Kidney capillary endothelial cell (primary cell): ENCODE data around the gene SFRP5.

Experiments used
- DNase-seq: peaks from one replicate; pipeline ENCODE4 v3.0.0-alpha.2; 2018; ENCODE audit warnings: low spot score

SFRP5 gene

DNA sequence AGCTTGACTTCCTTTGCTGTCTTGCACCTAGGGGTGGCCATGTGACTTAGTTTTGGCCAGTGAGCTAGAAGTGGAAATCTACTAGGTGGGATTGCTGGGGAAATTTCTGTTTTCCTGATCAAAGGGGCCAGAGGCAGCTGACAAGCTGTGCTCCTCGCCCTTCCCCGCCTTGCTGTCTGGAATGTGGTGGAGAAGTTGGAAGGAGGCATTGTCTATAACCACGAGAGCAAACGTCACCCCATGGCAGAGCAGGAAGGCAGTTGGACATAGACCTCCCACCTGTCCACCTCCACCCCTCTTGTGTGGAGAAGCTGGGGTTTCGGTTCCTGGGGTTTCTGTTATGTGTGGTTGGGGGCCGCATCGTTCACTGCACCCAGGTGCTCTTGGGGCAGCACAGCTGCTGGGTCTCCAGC, 7.3 kb downstream of the SFRP5 start:
- DNase-seq = no peak

DNA sequence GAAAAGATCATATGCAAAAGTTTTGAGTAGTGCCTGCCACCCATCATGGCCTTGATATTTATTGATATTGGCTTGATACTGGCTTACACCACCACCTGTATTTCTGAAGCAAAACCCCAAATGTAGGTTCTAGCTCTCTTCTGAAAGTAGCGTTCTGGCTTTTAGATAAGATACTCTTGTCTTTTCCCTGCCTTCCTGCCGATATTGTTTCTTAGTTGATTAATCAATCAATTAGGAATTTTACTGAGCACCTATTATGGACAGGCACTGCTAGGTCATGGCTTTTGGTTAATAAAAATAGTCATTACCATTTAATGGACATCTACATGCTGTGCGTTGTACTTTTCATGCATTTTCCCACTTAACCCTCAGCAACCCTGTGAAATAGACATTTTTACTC, 7.9 kb downstream of the SFRP5 start:
- no peak for DNase-seq

DNA sequence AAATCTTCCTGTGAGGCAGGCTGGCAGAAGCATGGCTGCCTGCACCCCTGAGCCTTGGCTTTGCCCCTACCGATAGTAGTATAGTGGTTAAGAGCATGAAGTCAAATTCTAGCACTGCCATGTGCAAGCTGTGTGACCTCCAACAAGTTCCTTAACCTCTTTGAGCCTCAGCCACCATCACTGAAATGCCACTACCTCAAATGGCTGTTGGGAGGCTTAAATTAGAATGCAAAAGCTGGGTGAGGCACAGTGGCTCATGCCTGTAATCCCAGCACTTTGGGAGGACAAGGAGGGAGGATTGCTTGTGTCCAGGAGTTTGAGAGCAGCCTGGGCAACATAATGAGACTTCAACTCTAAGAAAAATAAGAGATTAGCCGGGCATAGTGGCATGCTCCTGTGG, 8.4 kb downstream of the SFRP5 start:
- no peak for DNase-seq

DNA sequence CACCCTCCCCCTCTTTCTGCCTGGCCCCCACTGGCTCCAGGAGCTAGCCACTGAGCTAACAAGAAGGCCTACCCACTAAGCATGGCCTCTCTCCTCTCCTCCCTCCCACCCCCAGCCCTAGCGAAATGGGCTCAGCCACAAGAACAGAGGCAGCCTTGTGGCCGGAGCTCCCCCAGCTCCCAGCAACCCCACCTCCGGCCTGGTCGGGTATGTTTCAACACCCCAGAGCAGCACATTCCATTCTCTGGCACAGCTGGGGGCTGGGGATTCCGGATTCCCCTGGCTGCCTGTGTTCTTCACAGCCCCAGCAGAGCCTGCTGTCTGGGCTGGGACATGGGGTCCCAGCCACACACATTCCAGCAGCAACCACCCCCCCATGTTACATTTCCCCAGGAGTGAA, 9.0 kb downstream of the SFRP5 start:
- DNase-seq = no peak

DNA sequence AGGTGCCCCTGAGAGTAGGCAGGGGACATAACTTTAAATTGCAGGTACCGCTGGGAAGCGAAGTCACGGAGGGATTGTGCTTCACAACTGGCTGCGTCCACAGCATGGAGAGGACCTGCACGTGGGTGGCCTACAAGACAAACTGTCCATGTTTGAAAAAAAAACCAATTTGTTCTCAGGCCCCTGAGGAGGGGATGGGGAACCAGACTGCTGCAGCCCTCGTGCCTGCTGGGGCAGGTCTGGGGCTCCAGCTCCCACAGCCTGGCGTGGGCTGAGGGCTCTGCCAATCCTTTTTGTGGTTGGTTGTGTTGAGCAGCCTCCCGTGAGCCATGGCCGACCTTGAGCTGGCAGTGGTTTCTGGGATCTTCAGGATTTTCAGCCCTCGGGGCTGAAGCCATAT, 9.7 kb downstream of the SFRP5 start:
- DNase-seq = no peak

DNA sequence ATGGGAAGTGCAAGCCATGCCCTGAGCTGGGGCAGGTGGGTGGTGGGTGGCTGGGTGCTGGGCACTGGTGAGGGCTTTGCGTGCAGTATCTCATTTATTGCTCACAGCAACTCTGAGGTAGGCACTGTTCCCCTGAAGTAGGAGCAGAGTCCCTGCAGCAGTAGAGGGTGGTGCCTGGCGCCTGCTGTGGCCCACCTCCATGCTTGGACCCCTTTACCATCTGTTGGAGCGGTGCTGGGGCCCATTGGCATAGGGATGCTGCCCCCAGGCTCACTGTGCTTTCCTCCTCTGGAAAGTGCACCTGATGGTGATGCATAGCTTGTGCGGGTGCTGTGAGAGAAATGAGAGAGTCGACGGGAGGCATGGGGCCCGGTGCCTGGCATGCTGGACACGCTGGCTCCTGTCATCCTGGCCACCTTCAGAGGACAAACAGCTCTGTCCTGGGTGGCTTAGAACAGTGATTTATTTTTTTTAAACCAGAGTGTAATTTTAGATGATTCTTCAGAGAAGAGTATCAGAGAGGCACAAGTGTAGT, 10.4 kb downstream of the SFRP5 start:
- DNase-seq = no peak

DNA sequence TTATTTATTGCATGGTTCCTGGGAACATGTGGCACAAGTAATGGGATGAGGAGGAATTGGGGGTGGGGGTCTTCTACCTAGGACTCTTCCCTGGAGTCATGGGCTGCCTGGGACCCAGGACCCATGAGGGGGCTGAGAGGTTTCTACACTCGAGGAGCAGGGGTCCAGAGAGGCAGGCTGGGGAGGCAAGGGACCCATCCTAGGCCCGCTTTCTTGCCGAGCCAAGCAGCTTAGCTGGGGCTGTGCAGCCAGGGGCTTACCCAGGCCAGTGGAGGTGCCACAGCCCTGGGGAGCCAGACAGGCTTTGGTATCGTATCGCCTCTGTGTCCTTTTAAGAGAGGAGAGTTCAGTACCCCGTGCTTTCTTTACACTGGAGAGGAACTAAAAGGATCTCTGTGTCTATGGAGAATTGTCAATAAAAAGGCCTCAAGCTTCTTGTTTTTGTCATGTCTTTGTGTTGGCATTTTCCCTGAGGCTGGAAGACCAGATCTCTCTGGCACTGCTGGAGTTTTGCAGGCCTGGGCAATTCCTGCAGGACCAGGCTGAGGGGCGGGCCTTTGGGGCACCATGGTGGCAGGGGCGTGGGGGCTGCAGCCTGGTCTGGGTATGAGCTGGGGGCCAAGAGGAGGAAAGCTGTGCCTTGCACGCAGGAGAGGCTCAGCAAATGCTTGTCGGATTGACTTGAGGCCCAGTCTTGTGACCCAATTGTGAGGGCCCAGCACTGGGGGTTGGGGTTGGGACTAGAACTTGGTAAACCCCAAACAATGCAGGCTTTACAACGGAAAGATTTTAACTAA, 11.1 kb downstream of the SFRP5 start:
- DNase-seq = no peak

DNA sequence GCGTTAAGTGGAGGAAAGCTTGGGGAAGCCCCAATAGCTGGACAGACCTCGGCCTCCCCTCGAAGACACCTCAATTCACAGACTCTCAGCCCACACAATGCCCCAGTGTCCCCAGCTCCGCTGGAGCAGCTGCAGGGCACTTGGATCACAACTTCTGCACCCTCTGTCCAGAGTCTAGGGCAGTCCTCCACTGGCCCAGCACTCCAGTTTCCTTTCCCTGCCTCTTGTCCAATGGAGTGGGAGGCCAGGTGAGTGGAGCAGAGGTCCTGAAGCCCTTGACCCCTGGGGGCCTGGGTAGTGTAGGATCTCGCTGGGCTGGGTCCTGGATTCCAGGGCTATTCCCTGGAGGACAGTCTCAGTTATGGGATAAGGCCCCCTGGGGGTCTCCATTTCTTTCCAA, 11.9 kb downstream of the SFRP5 start:
- DNase-seq = no peak

DNA sequence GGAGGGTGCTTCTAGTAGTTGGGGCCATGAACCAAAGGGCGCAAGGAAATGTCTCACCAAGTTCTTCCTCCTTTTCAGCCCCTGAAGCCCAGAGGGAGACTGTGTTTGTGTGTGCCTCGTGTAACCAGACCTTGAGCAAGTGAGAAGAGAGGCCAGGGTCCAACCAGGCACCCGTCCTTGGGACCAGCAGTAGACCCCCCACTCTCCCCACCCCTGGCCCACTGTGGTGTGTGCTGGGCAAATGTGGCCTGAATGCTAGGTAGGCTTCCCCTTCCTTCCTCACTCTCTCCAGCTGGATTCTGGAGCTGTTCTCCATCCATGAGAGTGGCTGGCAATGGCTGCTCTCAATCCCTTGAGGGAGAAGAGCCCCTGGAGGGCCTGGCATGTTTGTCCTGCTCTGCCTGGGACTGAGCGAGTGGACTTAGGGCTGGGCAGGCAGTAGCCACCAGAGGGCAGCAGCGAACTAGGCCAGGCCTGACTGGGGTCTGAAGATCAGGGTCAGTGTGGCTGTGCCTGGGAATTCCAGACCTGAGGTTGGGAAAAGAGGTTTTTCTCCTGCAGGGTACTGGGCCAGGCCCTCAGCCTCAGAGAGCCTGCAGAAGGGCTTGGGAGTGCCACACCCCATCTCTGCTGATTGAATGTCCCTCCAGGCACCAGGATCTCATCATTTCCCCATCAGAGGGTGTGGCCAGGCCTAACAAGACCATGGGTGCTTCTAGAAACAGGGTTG, 12.5 kb downstream of the SFRP5 start:
- peak; percentile 58 for DNase-seq

DNA sequence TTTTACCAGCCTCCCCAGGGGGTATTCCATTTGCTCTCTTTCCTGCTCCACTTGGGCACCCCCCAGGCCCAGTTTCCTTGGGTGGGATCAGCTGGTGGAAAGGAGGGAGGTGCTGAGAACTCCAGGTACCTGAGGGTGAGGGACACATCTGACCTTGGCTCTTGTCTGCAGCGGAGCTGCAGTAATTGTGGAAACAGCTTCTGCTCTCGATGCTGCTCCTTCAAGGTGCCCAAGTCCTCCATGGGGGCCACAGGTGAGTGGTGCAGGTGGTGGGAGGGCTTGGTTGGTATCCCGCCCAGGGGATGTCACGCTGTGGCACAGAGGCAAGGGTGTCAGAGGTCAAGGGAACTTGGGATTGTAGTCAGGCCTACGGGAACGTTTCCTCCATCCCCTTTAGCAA, 14.3 kb downstream of the SFRP5 start:
- no peak for DNase-seq

DNA sequence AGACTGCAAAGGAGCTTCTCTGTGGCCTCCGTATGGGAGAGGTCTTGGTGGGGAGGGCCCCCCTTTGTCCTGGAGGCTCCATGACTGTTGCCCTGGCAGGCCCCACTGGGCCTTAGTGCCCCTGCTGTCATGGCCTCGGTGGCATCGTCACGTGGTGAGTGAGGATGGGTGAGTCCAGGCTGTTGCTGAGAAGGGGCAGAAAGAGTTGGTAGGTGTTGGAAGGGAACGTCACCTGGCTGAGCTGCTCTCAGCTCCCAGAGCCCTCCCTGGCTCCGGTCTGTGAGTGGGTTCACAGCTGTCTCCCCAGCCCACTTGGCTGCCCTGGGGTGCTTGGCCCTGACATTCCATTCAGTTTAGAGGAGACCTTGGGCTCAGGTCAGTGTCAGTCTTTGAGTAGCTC, 16.1 kb downstream of the SFRP5 start:
- DNase-seq = no peak

DNA sequence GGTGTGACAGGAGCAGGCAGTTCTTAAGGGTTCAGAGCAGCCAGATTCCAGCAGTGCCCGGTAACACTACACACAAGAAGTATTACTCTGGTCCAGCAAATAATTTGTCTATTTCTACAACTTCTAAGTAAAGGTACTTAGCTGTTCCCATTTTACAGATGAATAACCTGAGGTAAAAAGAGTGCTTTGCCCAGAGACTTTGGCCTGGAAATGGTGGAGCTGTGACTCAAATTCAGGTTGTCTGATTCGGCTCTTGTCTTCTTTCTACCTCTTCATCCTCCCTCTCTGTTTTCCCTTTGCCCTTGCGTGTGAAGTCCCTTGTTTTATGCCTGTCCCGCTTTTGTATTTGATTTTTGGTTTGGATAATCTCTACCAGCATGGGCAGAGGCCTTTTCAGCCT, 17.1 kb downstream of the SFRP5 start:
- no peak for DNase-seq

DNA sequence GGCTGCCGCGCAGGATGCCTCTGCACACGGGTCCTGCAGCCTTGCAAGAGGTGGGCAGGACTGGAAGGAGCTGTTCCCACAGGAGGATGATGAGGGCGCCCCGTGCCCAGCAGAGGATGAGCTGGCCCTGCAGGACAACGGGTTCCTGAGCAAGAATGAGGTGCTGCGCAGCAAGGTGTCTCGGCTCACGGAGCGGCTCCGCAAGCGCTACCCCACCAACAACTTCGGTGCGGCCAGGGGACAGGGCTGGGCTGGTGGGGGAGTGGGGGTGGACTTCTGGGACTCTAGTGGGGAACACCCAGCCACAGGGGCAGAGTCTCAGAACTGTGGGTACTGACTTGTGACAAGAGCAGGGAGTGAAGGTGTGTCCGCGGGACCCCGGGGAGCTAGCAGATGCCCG, 18.8 kb downstream of the SFRP5 start:
- DNase-seq = no peak

DNA sequence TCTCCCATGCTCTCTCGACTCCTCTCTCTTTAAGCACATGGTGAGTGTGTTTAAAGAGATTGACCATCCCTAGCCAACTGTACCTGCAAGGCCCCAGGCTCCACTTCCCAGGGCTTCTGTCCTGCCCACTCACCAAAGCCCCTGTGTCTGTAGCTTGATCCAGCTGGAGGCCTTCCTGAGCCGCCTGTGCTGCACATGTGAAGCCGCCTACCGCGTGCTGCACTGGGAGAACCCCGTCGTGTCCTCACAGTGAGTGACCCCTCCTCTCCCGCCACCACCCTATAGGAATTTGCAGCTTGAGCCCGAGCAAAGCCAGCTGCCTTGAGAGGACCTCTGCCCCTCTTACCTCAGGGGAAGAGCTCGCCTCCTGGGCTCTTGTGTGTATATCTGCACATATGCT, 23.7 kb downstream of the SFRP5 start:
- DNase-seq = no peak

DNA sequence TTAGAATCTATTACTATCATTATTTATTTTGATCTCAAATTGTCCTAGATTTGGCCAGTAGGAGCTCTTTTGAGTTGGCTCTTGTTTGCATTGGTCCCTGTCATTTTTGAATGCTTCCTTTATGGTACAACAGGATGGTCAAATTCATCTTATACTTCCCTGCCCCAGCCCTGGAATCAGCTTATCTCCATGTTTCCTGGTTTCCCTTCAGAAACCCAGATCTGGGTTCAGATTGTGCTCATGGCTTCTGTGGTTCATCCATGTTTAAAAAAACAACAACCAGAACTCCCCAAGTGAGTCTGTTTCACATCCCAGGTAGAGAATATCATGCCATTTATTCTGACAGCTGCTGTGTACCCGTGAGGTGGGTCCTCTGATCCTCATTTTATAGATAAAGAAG, 24.2 kb downstream of the SFRP5 start:
- DNase-seq = no peak

DNA sequence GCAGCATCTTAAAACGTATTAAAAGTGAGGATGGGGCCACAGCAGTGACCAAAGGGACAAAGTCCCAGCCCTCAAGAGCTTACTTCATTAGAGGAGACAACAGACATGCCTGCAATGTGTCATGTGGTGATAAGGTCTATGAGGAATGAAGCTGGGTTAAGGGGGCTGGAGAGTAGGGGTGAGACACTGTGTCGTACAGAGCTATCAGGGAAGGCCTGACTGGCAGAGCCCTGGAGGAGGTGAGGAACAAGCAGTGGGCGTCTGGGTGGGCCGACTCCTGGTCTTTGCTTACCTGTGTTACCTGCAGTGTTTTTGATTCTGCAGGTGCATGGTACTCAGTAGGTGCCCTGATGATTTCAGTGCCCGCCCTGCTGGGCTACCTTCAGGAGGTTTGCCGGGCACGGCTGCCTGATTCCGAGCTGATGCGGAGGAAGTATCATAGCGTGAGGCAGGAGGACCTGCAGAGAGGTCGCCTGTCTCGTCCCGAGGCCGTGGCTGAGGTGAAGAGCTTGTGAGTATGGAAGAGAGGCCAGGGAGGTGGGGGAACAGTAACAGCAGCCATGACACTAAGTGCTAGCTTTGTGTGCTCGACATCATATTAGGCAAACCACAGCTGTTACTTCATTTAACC, 27.3 kb downstream of the SFRP5 start:
- no peak for DNase-seq

DNA sequence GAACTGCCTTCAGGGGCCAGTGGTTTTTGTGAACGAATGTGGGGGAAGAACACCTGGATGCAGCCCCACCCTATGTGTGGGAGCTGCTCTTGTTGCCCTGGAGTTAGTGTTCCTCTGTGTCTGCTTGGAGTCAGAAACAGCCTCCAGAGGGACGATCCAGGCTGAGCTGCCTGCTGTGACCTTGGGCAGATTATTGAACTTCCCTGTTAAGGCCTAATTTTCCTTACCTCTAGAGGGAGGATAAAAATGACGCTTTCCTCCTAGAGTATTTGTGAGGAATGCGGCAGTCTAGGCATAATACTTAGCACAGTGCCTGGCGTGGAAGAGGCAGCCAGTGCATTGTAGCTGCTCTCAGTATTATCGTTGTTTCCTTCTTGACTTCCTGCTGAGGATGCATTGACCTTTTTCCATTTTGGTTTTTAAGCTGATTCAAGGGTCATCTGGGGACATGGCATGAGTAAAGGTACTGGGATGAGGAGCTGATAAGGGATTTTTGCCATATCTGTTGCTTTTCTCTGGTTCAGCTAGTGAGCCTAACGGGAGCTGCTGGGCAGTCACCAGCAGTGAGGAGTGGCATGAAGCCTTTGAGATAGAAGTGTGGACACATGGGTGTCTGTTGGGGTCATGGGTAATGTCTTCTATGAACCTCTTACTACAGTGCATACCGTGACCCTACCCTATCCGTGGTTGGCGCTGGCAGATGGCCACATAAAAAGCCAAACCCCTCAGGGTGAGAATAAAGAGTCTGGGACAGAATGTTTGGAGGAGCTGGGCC, 28.4 kb downstream of the SFRP5 start:
- DNase-seq = no peak

DNA sequence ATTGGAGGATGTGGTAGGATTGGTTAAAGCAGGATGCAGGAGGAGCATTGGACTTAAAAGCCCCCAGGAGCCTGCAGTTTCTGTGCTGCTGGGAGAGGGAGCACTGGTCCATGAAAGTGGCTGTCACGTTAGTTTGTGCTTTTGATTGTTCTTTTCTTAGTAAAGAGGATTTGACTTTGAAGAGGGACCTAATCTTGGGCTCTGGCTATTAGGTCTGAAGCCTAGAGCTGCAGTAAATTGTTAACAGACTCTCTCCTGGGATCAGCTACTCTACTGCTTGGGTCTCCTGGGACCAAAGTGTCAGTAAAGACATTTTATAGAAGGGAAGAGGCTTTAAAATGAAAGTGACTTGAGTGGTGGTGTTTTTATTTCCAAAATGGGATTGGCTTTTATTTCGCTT, 31.2 kb downstream of the SFRP5 start:
- no peak for DNase-seq

DNA sequence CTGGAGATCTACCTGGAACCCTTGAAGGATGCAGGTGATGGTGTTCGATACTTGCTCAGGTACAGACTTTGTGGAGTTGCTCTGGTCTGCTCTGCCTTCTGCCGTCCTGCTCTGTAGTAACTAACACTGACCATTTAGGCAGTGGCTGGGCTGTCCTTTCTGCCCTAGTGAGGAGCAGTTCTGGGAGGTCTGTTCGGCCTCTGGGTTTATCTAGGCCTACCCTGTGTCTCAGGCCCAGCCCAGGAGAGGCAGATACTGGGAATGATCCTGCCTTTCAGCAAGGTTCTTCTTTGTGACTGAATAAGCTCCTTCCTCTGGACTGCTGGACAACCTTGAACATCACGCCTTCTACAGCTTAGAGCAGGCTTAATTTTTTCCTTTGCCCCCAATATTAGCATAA, 33.2 kb downstream of the SFRP5 start:
- no peak for DNase-seq

DNA sequence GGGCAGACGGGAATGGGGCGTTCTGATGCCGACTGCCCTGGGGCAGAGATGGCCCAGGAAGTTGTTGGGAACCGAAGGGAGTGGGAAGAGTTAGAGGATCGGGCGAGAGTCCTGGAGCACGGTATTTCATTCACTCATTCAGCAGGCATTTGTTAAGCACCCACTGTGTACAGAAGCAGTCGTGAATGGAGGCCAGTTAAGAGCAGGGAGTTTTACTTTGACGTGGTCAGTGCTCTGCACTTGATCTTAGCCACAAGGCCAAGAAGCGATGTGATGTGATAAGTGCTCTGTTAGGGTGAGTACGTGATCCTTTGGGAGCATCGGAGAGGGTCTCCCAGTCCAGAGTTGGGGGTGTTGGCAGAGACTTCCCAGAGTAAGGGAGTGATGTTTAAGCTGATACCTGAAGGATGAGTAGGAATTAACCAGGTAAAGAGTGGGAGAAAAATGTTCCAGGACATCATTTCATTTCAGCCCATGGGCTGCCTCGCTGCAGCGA, 34.0 kb downstream of the SFRP5 start:
- DNase-seq = no peak

DNA sequence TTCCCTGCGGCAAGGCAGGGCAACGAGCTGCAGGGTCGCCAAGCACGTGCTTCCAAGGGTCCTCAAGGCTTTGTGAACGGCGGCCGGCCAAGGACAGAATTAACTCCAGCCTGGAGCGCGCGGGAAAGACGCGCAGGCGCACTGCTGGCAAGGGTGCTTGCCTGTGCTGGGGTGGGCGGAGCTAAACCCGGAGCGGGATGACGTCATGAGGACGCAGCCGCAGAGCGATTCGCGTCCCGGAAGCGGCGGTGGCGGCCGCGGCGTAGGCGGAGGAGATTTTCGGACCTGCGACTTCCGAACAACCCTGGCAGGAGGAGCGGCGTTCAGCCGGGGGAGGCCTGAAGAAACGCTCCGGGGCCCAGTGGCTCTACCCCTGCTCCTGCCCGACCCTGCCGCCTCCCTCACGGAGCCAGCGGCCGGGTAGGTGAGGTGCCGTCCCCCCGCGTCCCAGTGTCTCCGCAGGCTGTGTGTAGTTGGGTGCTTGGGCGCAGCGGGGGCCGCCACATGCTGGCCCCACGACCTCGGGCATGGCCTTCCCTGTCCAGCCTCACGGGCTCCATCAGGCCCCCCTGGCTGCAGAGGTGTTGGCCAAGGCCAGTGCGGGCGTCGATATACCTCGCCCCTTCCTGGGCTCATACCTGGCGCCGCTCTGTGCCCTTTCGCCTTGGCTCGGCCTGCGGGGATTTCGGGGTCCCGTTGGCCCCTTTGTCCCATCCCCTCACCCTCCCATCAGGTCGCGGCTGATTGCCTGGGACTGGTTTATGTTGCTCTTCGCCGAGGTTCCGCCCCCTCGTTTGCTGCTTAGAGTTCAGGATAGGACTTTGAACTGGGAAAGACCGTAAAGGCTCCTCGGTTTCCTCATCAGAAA, 34.7 kb downstream of the SFRP5 start, which contains the start of gene ZFYVE27:
TSS of gene ZFYVE27 (plus strand) at position 227 of the 868 bp plus-strand sequence. CDS start 1,350 bp downstream, outside the sequence.
- DNase-seq = peak; percentile 96
